GM12872 (cell line): ENCODE results near the gene OTUD3.

Source experiments
- CTCF ChIP-seq: IDR thresholded peaks from 3 replicates; pipeline ENCODE4 v1.5.1; 2011; ENCODE audit warnings: low read depth, mild to moderate bottlenecking, low read length, moderate library complexity; ENCODE audit not compliant: insufficient read depth

The OTUD3 gene

GRCh38 chr1:19936061-19936750 lies 54.0 kb downstream of the OTUD3 start:
- TF ChIP-seq CTCF = no peak

- TF ChIP-seq CTCF = no peak
Measured at GRCh38 chr1:19938472-19938871, 56.3 kb downstream of the OTUD3 start.

- no peak for TF ChIP-seq CTCF
Measured at GRCh38 chr1:19940486-19941205, 58.5 kb downstream of the OTUD3 start.

- no peak for TF ChIP-seq CTCF
Measured at GRCh38 chr1:19941206-19941568, 59.0 kb downstream of the OTUD3 start.

- no peak for TF ChIP-seq CTCF
Measured at GRCh38 chr1:19942088-19942487, 59.9 kb downstream of the OTUD3 start.

GRCh38 chr1:19942657-19943056 lies 60.5 kb downstream of the OTUD3 start:
- no peak for TF ChIP-seq CTCF

GRCh38 chr1:19945914-19946313 lies 63.7 kb downstream of the OTUD3 start:
- no peak for TF ChIP-seq CTCF
